Measurements from ENCODE around the gene REXO1. TPM values are rescaled to one million over a fixed set of nuclear protein-coding genes. Genes with fewer than 3 reads are reported as not detected.

The REXO1 gene
- total RNA-seq, 1 donor from 2014 or later, result 12.3 TPM

GRCh38 chr19:1828279-1829238 is 19.7 kb downstream of the REXO1 start:
- DNase-seq, result no peak

GRCh38 chr19:1827566-1828278 is 20.6 kb downstream of the REXO1 start:
- no peak for DNase-seq

DNA sequence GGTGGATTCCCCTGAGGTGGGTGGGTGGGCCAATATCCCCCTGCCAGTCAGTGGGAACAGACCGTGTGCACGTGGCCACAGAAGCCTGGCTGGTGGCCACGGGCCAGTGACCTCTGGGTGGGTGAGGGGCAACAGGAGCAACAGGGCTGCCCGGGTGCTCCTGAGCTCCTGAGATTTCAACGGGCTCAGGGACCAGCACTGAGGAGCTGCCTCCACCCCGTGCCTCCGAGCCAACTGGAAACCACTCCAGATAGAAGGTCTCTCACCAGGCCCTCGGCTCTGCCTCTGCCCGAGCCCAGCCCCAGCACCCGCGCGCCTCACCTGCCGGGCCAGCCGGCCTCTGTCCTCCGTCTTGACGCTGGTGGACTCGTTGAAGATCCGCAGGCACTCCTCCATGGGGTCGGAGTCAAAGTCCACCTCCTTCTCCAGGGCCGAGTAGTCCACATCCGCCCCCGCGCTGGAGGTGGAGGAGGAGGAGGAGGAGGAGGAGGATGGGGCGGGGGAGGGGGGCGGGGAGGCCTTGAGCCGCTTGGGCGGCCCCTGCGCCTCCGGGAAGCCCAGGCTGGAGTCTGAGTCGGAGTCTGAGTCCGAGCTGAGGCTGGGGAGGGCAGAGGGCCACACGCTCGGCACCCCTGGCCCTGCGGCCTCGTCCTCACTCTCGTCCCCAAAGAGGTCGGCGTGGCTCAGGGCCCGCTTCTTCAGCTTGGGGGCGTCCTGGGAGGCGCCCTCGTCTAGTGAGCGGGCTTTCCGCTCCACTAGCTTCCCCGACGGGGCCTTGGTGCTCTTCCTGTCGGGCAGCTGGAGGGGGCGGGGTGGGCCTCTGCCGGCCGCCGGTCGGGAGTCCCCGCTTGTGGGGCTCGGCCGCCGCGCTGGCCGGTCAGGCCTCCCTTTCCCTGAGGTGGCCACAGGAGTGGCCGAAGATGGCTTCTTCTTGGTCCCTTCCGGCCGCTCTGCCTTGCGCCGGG is 21.4 kb downstream of the REXO1 start:
- no peak for DNase-seq

- DNase-seq, result peak; percentile 14
Measured at GRCh38 chr19:1825909-1826556, 22.2 kb downstream of the REXO1 start.

DNA sequence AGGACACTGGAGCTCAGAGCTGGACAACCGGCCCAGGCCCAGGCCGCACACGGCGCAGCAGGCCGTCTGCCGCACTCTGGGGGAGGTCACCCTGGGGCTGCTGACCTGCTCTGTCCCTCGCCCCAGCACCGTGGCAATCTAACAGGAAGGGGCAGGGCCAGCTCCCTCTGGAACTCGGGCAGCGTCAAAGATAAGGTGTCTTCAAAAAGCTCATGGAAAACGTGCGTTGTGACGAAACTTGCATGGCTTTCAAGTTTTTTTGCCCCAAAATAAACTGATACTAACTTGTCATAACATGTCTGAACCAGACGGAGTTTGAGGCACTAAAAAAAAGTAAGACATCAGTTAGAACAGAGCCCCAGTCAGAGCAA is 24.0 kb downstream of the REXO1 start:
- DNase-seq, result no peak

- no peak for DNase-seq
Measured at GRCh38 chr19:1823539-1824251, 24.6 kb downstream of the REXO1 start.

- no peak for DNase-seq
Measured at GRCh38 chr19:1823020-1823419, 25.3 kb downstream of the REXO1 start.

DNA sequence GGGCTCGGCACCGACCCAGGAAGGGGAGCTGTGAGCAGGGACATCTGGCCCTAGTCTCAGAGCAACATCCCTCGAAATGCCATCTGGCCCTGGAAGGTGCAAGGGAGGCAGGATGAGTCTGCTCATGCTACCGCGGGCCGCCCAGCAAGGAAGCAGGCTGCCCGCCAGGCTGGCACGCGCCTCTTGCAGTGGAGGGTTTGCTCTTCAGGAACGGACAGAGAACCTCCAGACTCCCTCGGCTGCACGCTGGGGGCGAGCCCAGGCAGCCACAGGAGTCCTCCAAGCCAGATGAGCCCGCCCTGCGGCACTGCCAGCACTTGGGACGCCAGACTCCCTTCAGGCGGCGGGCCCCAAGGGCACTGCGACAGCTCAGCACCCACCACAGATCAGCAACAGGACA is 26.1 kb downstream of the REXO1 start:
- no peak for DNase-seq

DNA sequence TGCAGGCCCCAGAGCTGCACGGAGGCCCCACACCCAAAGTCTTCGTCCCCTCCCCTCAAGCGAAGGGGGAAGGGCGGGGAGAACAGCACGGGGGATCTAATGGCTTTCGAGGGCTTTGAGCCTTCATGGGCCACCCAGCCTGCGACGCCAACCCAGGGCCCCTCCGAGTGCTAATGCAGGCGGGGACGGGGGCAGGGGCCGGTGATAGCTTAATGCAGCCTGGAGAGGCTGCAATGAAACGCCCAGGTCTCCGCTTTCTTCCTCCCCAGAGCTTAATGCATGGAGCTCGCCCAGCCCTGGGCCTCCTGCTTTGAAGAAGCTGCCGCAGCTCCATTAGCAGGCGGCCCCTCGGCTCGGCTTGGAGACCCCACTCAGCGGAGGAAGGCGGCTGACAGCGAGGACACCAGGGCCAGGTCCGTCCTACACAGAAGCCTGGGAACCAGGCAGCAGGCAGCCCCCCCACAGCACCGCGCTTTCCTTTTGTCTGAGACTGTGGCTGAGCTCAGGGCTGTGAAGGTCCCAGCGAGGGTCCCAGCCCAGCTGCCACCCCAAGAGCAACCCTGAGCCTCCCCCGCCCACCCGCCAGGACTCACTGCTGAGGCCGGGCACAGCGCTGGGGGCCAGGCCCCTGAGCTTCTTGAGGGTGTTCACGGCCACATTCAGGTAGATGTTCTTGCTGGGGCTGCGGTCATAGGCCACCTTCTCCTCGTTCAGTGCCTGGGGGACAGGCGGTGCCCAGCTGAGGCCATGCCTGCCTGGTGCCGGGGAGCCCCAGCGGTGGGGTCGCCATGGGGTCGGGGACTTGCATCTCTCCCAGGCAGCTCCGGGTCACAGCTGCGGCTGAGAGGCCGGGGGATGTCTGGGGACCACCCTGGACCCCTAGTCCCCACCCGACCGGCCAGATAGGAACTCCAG is 28.7 kb downstream of the REXO1 start:
- no peak for DNase-seq

DNA sequence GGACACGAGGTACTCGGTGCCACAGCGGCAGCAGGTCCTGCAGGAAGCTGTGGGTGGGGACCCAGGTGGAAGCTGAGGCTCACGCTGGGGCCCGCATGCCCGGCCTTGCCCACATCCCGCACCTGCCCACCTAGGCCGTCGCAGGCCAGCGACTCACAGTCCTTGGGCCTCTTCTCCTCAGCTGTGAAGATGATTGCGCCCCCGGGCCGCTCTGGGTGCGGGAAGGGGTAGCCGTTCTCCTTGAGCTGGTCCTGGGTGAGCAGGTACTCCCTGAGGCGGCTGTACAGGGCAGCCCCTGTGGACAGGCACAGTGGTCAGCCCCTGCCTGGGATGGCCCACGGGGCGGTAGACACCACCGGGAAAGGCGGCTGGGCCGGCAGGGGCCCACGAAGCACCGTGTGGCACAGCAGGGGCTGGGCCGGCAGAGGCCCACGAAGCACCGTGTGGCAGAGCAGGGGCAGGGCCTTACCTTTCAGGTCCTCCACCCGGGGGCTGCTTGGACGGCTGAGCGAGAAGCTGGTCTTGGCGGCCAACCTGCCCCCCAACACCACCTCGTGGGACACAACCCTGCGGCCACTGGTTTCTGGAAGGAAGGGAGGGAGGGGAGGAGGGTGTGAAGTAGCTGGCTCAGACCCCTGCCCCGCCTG is 29.6 kb downstream of the REXO1 start:
- DNase-seq, result no peak

GRCh38 chr19:1817553-1818179 is 30.6 kb downstream of the REXO1 start:
- no peak for DNase-seq

DNA sequence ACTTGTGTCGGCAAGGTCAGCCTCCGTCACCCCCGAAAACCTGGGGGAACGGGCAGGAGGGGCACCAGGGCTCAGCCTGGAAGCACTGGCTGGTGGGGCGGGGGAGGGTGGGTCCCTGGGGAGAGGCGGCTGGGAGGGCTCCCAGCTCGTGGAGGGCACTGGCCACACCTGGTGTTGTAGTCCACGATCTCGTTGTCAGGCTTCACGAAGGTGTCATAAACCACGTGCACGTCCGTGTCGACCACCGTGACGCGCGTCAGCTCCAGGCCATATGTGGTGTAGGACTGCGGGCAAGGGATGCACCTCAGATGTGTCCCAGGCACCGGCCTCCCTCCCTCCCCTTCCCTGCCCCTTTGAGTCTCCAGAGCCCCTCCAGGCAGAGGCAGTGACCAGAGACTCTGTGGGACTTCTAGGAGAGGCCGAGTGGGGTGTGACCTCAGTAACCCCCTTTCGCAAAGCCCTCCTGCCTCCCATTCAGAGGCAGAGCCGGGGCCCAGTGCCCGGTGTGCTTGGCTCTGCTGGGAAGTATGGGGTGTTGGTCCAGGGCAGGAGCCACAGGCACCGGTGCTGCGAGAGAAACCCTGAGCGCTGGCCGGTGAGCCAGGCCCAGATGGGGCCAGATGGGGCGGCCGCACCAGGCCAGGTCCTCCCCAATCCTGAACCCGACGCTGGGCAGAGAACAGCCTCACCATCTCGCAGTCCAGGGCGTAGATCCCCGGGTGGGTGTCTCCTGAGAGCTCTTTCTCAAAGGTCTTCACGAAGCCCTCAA is 31.6 kb downstream of the REXO1 start:
- DNase-seq, result no peak

DNA sequence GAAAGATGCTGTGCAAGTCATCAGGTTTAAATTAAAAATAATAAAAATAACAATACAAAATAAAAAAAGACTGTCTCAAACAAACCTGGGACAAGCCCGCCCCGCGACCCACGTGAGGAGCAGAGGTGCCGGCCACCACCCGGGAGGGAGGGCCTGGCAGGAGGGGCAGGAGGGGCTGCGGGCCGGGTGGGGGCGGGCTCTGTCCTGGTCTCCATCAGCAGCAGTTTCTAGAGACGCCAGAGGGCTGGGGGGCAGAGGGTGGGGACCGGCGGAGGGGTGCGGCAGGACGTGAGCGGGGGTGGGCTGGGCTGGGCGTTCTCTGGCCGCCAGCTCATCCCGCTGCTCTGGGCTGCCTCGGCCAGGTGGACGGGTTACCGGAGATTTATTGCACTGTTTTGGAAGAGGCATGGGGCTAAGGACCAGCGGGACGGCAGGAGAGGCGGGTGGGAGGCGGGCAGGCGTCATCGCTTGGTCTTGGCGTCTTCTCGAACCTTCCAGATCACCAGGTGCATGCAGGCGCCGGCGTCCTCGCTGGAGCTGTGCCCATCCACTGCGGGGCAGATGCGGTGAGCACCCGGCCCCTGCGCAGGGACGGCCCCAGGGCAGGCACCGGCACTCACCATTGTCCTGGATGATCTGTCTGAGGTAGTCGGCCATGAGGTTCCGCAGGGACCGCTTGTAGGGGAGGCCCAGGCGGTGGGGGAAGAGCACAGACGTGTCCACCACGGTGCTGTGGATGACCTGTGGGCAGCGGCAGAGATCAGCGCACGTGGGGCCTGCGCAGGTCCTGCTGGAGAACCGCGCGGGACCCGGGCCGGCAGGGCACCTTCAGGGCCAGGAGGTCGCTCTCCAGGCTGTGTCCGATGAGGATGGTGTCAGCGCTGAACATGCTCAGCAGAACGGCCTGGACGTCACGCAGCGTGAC is 32.4 kb downstream of the REXO1 start:
- no peak for DNase-seq

GRCh38 chr19:1814833-1815604 is 33.3 kb downstream of the REXO1 start:
- DNase-seq, result no peak

DNA sequence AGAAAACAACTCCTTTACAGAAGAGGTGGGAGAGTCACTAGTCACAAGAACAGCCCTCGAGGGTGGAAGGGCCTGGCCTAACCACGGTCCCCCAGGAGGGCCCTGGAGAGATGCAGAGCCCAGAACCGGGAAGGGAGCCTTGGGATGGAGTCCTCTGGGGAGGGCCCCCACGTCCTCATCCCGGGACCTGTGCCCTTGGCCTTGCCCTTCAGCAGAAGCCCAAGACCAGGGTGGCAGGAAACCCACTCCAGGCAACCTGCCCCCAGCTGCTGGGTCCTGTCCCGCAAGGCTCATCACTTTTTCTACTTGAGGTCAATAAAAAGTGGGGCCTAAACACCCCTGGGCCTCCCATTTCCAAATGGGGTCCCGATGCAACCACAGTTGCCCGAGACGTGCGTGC is 33.9 kb downstream of the REXO1 start:
- no peak for DNase-seq
